GM15510 (cell line): ENCODE measurements around the gene CYB561D1.

ENCODE experiments used
- POLR2A ChIP-seq: IDR thresholded peaks from 3 replicates; pipeline ENCODE4 v1.6.1; 2011; ENCODE audit warnings: borderline replicate concordance; ENCODE audit not compliant: insufficient read length; ENCODE audit errors: extremely low read depth

CYB561D1 gene

GRCh38 chr1:109479311-109479710 is 14.6 kb upstream of the CYB561D1 start:
- TF ChIP-seq POLR2A, result no peak

- TF ChIP-seq POLR2A, result no peak
Measured at GRCh38 chr1:109479901-109480300, 14.0 kb upstream of the CYB561D1 start.

GRCh38 chr1:109481646-109482045 is 12.2 kb upstream of the CYB561D1 start:
- no peak for TF ChIP-seq POLR2A

GRCh38 chr1:109482242-109482641 is 11.7 kb upstream of the CYB561D1 start:
- TF ChIP-seq POLR2A, result no peak

- no peak for TF ChIP-seq POLR2A
Measured at GRCh38 chr1:109482791-109483671, 10.9 kb upstream of the CYB561D1 start.

- TF ChIP-seq POLR2A, result peak; percentile 86
Measured at GRCh38 chr1:109483672-109484518, 10.0 kb upstream of the CYB561D1 start, which contains the start of gene ATXN7L2. Gene ATXN7L2 (plus strand): TSS chr1:109483905. CDS start chr1:109483954, 49 bp downstream.

- no peak for TF ChIP-seq POLR2A
Measured at GRCh38 chr1:109484519-109484975, 9.3 kb upstream of the CYB561D1 start.

GRCh38 chr1:109485001-109485400 is 8.9 kb upstream of the CYB561D1 start:
- TF ChIP-seq POLR2A, result no peak

GRCh38 chr1:109487261-109487660 is 6.6 kb upstream of the CYB561D1 start:
- TF ChIP-seq POLR2A, result no peak

- TF ChIP-seq POLR2A, result no peak
Measured at GRCh38 chr1:109488201-109488600, 5.7 kb upstream of the CYB561D1 start.

- TF ChIP-seq POLR2A, result no peak
Measured at GRCh38 chr1:109488696-109489095, 5.2 kb upstream of the CYB561D1 start.

- no peak for TF ChIP-seq POLR2A
Measured at GRCh38 chr1:109490029-109490933, 3.6 kb upstream of the CYB561D1 start.

- no peak for TF ChIP-seq POLR2A
Measured at GRCh38 chr1:109490934-109491302, 3.0 kb upstream of the CYB561D1 start.

- TF ChIP-seq POLR2A, result no peak
Measured at GRCh38 chr1:109491372-109491771, 2.5 kb upstream of the CYB561D1 start.
